ENCODE data around the gene IL22RA1.

IL22RA1 gene

DNA sequence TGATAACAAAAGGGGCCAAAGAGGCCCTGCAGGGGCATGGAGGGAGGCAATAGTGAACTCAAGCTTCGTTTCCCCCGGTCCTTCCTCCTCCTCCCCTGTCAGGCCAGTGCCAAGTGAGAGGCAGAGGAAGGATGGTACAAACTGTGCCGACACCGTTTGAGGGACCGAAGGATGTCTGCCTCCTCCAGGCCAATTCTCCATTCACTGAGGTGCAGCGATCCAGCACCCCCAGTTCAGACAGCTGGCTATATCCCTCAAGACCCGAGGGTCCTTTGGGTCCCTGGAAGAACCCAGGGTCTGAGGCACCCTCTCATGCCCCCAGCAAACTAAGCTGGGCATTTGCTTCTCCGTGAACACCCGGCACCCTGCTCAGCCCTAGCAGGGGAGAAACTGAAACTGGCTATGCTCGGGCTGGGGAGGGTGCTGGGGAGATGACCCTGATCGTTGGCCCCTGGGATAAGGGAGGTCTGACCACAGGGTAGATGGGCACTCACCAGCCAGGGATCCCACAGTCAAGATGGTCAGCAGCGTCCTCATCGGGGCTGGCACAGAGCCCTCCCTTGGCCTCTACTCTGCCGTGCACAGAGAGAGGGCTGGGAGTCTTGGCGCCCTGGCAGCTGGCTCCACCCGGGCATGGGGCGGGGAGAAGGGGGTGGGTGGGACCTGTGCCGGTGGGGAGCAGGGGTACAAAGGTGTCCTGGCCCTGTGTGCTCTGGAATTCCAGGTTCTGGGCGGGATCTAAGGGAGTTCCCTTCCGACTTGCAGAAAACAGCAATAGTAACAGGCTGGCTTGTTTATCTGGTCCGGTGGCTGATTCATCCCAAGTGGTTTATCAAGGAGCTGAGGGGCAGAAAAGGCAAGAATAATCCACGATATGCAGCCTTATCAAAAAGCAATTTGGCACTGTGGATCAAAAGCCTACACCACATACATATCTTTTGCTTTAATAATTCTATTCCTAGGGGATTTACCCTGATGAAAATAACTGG lies at the start of gene IL22RA1:
Gene IL22RA1, minus strand, starts transcription at position 595 of the 989 bp plus-strand sequence. Its CDS starts 58 bp downstream, at position 537.
- DNase-seq, result no peak

DNA sequence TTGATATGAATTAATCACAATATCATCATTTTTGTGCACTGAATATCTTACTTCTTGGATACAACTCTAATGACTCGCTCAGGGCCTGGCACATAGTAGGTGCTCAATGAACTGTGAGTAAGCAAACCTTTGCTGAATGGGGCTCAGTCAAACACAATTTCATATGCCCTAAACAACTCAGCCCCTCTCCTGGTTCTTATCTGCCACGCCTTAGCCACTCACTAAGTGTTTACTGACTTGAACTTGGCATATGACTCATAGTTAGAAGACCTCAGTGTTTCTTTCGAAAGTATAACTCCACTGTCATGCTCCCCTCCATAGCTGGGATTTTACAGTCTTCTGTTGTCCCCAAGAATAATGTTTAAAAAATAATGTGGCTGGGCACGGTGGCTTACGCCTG lies 48.9 kb upstream of the IL22RA1 start:
- DNase-seq, result no peak

GRCh38 chr1:24190983-24191461 lies 48.1 kb upstream of the IL22RA1 start:
- DNase-seq, result no peak

DNA sequence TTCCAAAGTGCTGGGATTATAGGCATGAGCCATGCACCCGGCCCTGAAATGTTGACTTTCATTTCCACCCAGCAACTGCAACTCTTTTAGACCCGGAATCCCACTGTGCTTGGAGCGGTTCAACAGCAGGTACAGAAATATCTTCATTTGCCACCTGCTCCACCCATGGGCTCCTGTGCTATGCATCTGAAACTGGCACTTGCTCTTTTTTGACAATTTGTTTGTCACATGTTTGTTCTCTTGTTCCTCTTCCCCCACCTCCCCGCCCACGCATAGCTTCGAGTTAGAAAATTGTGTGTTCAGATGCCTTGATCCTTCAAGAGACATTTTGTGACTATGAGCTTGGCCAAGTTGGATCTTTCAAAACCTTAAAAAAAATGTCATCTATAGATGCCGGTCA lies 46.6 kb upstream of the IL22RA1 start:
- no peak for DNase-seq

GRCh38 chr1:24186993-24187790 lies 44.3 kb upstream of the IL22RA1 start, which contains the start of gene IFNLR1:
TSS of gene IFNLR1 (minus strand) at chr1:24187289. CDS start at chr1:24187248, 41 bp downstream.
- peak; percentile 55 for DNase-seq

DNA sequence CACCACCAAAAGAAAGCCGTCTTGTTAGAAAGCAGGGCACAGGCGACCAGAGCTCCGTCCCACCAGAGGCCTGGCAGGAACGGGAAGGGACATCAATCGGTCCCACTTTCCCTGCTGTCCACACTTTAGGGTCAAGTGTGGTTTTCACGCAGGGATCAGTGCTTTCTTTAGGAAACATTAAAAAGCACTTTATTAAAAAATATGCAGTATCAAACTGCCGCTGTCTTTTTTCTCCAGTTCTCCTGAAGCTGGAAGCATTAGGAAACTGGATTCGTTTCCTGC lies 43.7 kb upstream of the IL22RA1 start:
- no peak for DNase-seq

- DNase-seq, result no peak
These were observed 43.2 kb upstream of the IL22RA1 start for GRCh38 chr1:24186031-24186710.

- no peak for DNase-seq
These were observed 42.1 kb upstream of the IL22RA1 start for GRCh38 chr1:24185076-24185475.

DNA sequence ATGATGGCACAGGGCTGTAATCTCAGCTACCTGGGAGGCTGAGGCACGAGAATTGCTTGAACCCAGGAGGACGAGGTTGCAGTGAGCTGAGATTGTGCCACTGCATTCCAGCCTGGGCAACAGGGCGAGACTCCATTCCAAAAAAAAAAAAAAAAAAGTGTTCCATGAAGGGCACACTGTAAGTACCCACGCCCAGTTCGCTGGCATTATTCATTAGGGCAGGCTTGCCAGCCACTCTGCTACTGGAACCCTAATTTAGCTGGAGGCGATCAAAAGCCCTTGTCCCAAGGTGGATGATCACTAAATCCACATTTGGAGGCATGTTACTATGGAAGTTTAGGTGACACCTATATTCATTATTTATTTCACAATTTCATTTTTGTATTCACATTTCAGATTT lies 39.1 kb upstream of the IL22RA1 start:
- DNase-seq, result no peak

DNA sequence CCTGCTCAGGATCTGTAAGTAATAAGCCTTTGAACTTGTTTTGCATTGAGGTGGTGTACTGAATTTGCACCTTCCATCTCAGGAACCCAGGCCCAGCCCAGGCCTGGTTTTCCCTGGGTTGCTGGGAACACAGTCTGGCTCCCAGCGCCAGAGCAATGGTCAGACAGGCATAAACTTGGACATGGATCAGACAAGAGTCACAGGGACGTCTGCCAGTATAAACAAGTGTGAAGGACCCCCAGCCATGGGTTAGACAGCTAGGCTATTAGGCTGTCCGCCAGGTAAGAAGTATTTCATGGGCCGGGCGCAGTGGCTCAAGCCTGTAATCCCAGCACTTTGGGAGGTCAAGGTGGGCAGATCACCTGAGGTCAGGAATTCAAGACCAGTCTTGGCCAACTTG lies 38.7 kb upstream of the IL22RA1 start:
- no peak for DNase-seq

- no peak for DNase-seq
These were observed 37.7 kb upstream of the IL22RA1 start for GRCh38 chr1:24180676-24181075.

DNA sequence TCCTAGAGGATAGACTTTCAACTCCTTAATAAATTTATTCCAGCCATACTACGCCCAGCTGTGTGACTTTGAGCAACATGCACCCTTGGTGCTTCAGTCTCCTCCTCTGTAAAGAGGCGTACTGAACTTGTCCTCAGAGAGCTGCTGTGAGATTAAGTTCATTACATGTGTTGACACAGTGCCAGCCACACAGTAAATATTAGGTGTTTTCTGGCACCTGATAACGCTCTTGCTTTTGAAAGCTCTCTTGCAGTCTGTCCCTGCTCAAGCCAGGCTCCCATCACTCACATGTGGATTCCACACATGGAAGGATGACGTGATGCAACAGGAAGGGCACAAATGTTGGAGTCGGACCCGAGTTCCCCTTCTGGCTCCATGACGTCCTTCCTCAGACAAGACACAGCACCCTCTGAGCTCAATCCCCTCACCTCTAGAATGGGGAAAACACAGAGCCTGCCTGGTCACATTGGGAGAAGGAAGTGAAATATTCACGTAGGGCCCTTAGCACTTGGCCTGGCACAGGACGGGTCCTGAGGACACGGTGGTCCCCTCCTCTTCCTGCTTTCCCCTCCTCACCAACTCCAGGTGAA lies 36.4 kb upstream of the IL22RA1 start:
- DNase-seq, result no peak

GRCh38 chr1:24178407-24178806 lies 35.5 kb upstream of the IL22RA1 start:
- no peak for DNase-seq

GRCh38 chr1:24177161-24177560 lies 34.2 kb upstream of the IL22RA1 start:
- DNase-seq, result no peak

DNA sequence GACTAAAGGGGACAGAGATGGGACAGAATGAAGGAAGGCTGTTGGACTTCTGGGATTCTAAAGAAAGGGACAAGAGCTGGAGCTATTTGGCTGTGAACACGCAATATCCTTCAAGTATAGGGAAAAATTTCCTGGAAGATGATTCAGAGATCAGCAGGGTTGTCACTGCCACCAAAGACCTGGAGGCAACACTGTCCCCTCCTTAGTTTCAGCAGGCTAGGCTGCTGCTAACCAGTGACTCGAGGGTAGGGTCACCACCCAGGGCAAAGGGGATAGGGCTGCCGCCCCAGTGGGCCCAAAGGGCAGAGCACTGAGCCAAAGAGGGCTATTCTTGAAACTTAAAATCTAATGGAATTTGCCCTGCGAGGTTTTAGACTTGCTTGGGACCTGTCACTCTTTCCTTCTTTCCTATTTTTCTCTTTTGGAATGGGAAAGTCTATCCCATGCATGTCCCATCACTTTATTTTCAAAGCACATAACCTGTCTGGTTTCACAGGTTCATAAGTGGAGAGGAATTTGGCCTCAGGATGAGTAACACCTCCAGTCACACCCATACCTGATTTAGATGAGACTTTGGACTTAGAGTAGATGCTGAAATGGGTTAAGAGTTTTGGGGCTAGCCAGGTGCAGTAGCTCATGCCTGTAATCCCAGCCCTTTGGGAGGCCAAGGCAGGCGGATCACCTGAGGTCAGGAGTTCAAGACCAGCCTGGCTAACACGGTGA lies 32.3 kb upstream of the IL22RA1 start:
- DNase-seq, result no peak

DNA sequence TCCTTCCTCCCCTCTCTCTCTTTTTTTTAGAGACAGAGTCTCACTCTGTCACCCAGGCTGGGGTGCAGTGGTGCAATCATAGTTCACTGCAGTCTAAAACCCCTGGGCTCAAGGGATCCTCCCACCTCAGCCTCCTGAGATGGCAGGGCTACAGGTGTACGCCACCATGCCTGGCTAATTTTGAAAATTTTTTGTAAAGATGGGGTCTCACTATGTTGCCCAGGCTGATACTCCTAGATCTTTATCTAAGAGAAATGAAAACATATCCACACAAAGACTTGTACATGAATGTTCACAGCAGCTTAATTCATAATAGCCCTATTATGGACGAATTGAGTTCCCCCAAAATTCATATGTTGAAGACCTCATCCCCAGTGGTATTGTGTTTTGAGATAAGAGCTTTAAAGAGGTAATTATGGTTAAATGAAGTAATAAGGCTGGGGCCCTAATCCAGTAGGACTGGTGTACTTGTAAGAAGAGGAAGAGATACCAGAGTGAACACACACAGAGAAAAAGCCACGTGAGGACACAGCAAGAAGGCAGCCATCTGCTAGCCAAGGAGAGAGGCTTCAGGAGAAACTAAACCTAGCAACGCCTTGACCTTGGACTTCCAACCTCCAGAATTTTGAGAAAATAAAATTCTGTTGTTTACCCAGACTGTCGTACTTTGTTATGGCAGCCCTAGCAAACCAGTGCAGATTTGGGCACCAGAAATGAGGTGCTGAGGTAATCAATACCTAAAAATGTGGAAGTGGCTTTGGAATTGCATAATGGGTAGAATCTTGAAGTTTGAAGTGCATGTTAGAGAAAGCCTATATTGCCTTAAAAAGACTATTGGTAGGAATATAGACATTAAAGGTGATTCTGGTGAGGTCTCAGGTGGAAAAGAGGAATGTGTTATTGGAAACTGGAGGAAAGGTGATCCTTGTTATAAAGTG lies 31.0 kb upstream of the IL22RA1 start:
- no peak for DNase-seq

- DNase-seq, result no peak
These were observed 29.7 kb upstream of the IL22RA1 start for GRCh38 chr1:24172598-24172997.

DNA sequence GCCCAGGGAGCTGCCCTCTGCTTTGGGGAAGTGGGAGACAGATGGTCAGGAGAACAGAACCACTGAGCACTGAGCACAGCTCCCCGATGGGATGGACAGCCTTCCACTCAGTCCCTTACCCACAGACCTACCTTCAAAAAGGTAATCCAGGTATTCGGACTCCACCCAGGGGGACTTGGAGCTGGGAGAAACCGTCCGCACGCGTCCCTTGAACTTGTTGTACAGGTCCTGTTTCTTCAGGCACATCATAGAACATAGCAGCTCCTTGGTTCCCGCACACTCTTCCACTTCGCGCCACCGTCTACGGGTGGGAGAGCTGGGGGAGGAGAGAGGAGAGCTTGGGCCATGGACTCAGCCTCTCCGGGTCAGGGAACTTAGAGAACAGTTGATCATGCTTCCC lies 26.3 kb upstream of the IL22RA1 start:
- no peak for DNase-seq

- no peak for DNase-seq
These were observed 25.3 kb upstream of the IL22RA1 start for GRCh38 chr1:24168245-24168644.

DNA sequence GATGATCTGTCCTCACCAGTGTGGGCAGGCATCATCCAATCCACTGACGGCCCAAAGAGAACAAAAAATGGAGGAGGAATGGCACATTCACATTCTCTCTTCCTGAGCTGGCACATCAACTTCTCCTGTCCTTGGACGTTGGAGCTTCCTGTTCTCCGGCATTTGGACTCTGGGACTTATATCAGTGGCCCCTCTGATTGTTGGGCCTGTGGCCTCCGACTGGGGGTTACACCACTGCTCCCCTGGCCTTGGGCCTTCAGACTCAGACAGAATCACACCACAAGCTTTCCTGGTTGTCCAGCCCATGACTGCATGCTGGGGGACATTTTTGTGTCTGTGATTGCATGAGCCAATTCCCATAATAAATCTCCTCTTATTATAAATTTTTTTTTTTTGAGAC lies 24.1 kb upstream of the IL22RA1 start:
- DNase-seq, result no peak

GRCh38 chr1:24165500-24165899 lies 22.6 kb upstream of the IL22RA1 start:
- no peak for DNase-seq
